BJ (cell line): ENCODE results near the gene FCHSD2. TPM values are rescaled to one million over a fixed set of nuclear protein-coding genes. Genes with fewer than 3 reads are reported as not detected.

Experiments
- CTCF ChIA-PET: fragments of 350-600 bp; formaldehyde crosslinking; extraction: SDS; loops from one replicate; lab custom pipeline; 2021; ENCODE audit warnings: antibody characterized with exemption, inconsistent platforms; lab: Yijun Ruan, JAX
- POLR2A ChIA-PET: fragments of 300-600 bp; sonication (Branson Sonifier 250); formaldehyde crosslinking; extraction: SDS; loops from one replicate; lab custom pipeline; 2021; ENCODE audit warnings: antibody characterized with exemption; lab: Charles Lee
- DNase-seq: peaks from one replicate; pipeline ENCODE4 v3.0.0-alpha.2; 2011; ENCODE audit warnings: low read depth
- H3K27me3 ChIP-seq: 2 replicates; pipeline ENCODE4 v1.6.0; 2011; ENCODE audit warnings: low read length; ENCODE audit not compliant: control insufficient read depth, insufficient read depth
- H3K36me3 ChIP-seq: 2 replicates; pipeline ENCODE4 v1.5.1; 2011; ENCODE audit warnings: low read length; ENCODE audit not compliant: control insufficient read depth, insufficient read depth
- H3K4me3 ChIP-seq: 2 replicates; pipeline ENCODE4 v1.5.1; 2011; ENCODE audit warnings: low read depth, mild to moderate bottlenecking, control low read depth, low read length
- polyA plus RNA-seq: library from polyadenylated mRNA; depleted of rRNA; stranded (reverse); fragments of >200 nt; gene quantifications from 2 replicates; pipeline ENCODE4 v1.2.3, GENCODE V29; 2011
- TF ChIP-seq, protein P1 (sequence below): IDR thresholded peaks from 2 replicates; pipeline ENCODE4 v1.5.1; 2011; ENCODE audit warnings: low read depth, mild to moderate bottlenecking, control low read depth, inconsistent platforms, low read length, moderate library complexity; ENCODE audit not compliant: insufficient read depth

The FCHSD2 gene
- polyA plus RNA-seq, 1 experiment: 24.9 TPM

DNA sequence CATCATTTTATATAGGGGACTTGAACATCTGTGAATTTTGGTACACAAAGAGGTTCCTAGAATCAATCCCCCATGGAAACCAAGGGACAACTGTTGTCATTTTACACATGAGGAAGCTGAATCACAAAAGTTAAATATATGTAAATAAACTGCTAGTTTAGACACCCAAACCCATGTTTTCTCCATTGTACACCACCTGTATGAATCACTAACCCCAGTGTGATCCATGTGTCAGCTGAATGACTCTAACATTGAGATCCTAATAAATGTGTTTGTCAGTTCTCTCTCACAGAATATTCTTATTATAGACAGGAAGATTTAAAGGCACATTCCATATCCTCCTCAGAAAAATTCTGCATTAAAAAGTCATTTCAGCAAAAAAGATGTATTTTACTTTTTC lies 244.6 kb downstream of the FCHSD2 start:
- Histone ChIP-seq H3K36me3 (no peaks in the 10 kb centered on the region; the same call in 1 of the 2 replicates), H3K27me3 (no peaks in the 10 kb centered on the region), H3K4me3 (no peak overlapping the region)
- no peak for DNase-seq
- TF ChIP-seq, protein P1, sequence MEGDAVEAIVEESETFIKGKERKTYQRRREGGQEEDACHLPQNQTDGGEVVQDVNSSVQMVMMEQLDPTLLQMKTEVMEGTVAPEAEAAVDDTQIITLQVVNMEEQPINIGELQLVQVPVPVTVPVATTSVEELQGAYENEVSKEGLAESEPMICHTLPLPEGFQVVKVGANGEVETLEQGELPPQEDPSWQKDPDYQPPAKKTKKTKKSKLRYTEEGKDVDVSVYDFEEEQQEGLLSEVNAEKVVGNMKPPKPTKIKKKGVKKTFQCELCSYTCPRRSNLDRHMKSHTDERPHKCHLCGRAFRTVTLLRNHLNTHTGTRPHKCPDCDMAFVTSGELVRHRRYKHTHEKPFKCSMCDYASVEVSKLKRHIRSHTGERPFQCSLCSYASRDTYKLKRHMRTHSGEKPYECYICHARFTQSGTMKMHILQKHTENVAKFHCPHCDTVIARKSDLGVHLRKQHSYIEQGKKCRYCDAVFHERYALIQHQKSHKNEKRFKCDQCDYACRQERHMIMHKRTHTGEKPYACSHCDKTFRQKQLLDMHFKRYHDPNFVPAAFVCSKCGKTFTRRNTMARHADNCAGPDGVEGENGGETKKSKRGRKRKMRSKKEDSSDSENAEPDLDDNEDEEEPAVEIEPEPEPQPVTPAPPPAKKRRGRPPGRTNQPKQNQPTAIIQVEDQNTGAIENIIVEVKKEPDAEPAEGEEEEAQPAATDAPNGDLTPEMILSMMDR: no peak
- POLR2A ChIA-PET: no interaction called here
- CTCF ChIA-PET: no interaction called here

DNA sequence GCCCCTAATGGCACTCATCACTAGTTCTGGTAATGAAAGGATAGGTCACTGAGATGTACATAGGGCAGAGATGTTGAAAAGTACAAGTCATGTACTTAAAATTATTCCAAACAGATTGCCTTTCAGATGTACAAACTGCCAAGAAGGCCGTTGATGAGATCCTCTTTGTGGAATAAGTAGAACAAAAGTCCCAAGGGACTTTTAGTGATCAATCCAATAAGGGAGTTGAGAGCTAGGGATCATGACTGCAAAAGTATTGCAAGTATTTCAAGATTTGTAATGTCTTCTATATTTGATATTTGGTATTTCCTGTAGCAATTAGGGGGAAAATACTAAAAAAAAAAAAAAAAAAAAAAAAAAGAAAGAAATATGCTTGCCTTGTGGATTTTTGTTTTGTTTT lies 245.7 kb downstream of the FCHSD2 start:
- TF ChIP-seq, protein P1: no peak
- Histone ChIP-seq H3K27me3 (no peaks in the 10 kb centered on the region), H3K36me3 (no peaks in the 10 kb centered on the region; the same call in 1 of the 2 replicates), H3K4me3 (no peak overlapping the region)
- no peak for DNase-seq
- CTCF ChIA-PET: no interaction called here
- POLR2A ChIA-PET: no interaction called here

DNA sequence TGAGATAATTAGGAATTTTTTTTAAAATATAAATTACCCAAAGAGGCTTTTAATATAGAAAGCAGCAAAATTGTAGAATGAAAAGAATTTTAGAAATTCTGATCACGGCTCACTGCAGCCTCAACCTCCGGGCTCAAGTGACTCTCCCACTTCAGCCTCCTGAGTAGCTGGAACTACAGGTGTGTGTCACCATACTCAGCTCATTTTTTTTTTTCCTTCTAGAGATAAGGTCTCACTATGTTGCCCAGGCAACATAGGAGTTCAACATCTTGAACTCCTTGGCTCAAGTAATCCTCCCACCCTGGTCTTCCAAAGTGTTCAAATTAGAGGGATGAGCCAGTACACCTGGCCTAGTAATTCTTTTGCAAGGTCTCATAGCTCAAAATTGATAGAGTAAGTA lies 251.2 kb downstream of the FCHSD2 start:
- CTCF ChIA-PET: interaction anchor here (0.6 to 2.4 kb wide), 2 partner anchors 12 to 400 kb away, joined by 4 to 9 read pairs; no protein-coding TSS in a partner anchor
- Histone ChIP-seq H3K36me3 (peaks cover 4% of the 10 kb centered on the region), H3K4me3 (no peak overlapping the region), H3K27me3 (no peaks in the 10 kb centered on the region)
- DNase-seq: no peak
- POLR2A ChIA-PET: interaction anchor here (0.6 kb wide), 1 partner anchor 11 kb away, joined by 3 read pairs; no protein-coding TSS in a partner anchor
- TF ChIP-seq, protein P1: no peak

DNA sequence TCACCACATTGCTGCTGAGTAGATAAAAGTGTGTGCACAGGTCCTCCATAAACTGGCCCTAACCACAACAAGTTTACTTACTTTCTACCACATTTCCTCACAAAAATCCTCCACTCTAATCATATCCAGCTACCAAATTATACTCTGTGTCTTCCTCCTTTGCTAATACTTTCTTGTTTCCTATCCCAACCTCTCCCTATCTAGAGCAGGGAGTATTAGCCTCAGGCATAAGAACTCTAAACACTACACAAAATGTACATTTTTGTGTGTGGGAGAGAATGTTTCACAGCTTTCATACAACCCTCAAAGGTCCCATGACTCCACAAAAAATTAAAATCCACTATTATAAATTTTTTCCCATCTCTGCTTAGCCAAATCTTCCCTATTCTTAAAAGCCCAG lies 255.5 kb downstream of the FCHSD2 start:
- H3K4me3 ChIP-seq: no peak overlapping the region
- POLR2A ChIA-PET: no interaction called here
- TF ChIP-seq, protein P1: no peak
- no peaks in the 10 kb centered on the region for H3K27me3 ChIP-seq
- H3K36me3 ChIP-seq: peaks cover 7% of the 10 kb centered on the region
- CTCF ChIA-PET: interaction anchor here (1.5 kb wide), 1 partner anchor 9 kb away, joined by 4 read pairs; no protein-coding TSS in a partner anchor
- DNase-seq: no peak

DNA sequence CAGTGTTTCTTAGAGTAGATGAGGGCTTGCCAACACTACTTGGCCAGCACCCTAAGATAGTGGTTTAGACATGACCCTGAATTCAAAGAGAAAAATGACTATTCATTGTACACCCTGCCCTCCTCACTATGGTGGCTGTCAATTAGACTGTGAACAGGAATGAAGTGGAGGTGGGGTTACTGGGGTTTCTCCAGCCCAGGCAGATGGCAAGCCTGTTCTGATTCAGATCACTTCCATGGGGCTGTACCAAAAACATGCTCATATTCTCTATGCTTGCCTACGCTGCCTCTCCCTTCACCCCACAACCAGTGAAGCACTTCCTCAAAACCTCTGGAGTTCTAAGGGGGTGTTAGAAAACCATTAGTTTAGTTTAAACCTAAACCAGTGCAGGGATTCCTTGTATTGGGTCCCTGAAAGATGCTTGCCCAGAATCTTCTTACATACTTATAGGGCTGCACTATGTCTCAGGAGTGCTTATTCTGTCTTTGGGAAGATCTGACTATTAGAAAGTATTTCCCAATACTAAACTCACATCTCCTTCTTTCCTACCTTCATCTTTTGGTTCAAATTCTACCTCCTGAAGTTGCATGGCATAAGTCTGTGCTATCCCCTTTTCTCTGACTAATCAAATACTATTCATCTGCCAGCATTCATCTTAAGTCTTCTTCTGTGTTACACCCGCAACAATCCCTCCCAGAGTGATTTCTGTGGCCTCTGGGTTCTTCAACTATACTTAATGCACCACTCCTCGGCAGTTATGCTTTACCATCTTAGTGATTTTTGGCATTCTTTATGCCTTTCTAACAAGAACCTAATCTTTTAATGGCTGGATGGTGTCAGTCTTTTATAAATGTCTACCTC lies 256.1 kb downstream of the FCHSD2 start:
- DNase-seq: no peak
- ChIA-PET POLR2A (no interaction called here), CTCF (interaction anchor here (1.5 kb wide), 1 partner anchor 9 kb away, joined by 4 read pairs; no protein-coding TSS in a partner anchor)
- no peak overlapping the region for H3K4me3 ChIP-seq
- peaks cover 7% of the 10 kb centered on the region for H3K36me3 ChIP-seq
- no peaks in the 10 kb centered on the region for H3K27me3 ChIP-seq
- TF ChIP-seq, protein P1: no peak
